Gastrocnemius medialis (tissue), 4 donors: ENCODE data around the gene GALNT10.

Experiments
- CTCF ChIP-seq, 5 experiments: fragments of 450-650 bp in 3 of 5; fragments of 200-600 bp in 2 of 5; sonication (generic) in 2 of 5; IDR thresholded peaks in 4 of 5; conservative IDR thresholded peaks in 1 of 5; 1 replicate in 4 of 5; 2 replicates in 1 of 5; pipeline ENCODE4 v1.5.1; 2016 to 2019; ENCODE audit warnings: antibody characterized with exemption in 5 of 5, mild to moderate bottlenecking in 3 of 5, moderate library complexity in 3 of 5
- POLR2A ChIP-seq, 2 donors: fragments of 450-650 bp; IDR thresholded peaks; one replicate each; pipeline ENCODE4 v1.6.1; 2017; ENCODE audit warnings: antibody characterized with exemption in 2 of 2, mild to moderate bottlenecking in 2 of 2, moderate library complexity in 2 of 2

GRCh38 chr5:154217462-154217861, 26.9 kb downstream of the GALNT10 start:
- TF ChIP-seq CTCF (IDR thresholded peaks at IDR 0.05 in 4 of 5, conservative IDR thresholded peaks at IDR 0.05 in 1 of 5) (no peak), POLR2A (IDR thresholded peaks at IDR 0.05) (no peak)
